ENCODE results near the gene TFB2M. TPM values are rescaled to one million over a fixed set of nuclear protein-coding genes. Genes with fewer than 3 reads are reported as not detected.
"Not testable (repeated sequence)": the region's sequence is repeated elsewhere in the genome, so short reads cannot be mapped to it uniquely, and the experiment has no call there.

Gene TFB2M
- polyA plus RNA-seq, 1 donor (not counting 4 experiments of a cell fraction or from before 2014, with no cell fraction given), result 28.6 TPM

- H3K27me3 ChIP-seq (ENCODE audit: control insufficient read depth, extremely low read depth, insufficient read depth, low read length), result no peaks in the 10 kb centered on the region
- H3K79me2 ChIP-seq (ENCODE audit: control insufficient read depth, insufficient read depth, low read length), result peaks cover 11% of the 10 kb centered on the region
- no peaks in the 10 kb centered on the region for H3K9me3 ChIP-seq (ENCODE audit: control insufficient read depth, low read depth, low read length)
- H3K4me2 ChIP-seq (ENCODE audit: control insufficient read depth, extremely low read depth, insufficient read depth, low read depth, low read length), result no peak overlapping the region
- no peaks in the 10 kb centered on the region for H3K9me1 ChIP-seq (ENCODE audit: control insufficient read depth, extremely low read depth, insufficient read depth, low read length)
- peaks cover 13% of the 10 kb centered on the region for H3K4me1 ChIP-seq (ENCODE audit: control insufficient read depth, extremely low read depth, insufficient read depth, low read length)
- H3K9ac ChIP-seq (ENCODE audit: control insufficient read depth, extremely low read depth, insufficient read depth, low read length), result no peak overlapping the region
- FAIRE-seq (no peak), DNase-seq (ENCODE audit: low read depth, low spot score) (no peak)
- dilution Hi-C loops (cut with MboI; ENCODE audit: extremely low pct_ligation_motif_present, low sequenced_read_pairs), result no loop called here
- H3K36me3 ChIP-seq (ENCODE audit: control insufficient read depth in 2 of 2, extremely low read depth in 1 of 2, insufficient read depth in 2 of 2, low read length in 2 of 2), result no peaks in the 10 kb centered on the region
- no peak overlapping the region for H3K4me3 ChIP-seq (ENCODE audit: control insufficient read depth in 2 of 3, extremely low read depth in 1 of 3, insufficient read depth in 2 of 3, low read depth in 1 of 3, low read length in 3 of 3)
- H3K27ac ChIP-seq (ENCODE audit: control insufficient read depth, insufficient read depth, low read length), result no peak overlapping the region
- TF ChIP-seq EZH2 (IDR thresholded peaks at IDR 0.05; ENCODE audit: low read length) (no peak), CTCF (optimal IDR thresholded peaks at IDR 0.05 in 1 of 3, IDR thresholded peaks at IDR 0.05 in 1 of 3, conservative IDR thresholded peaks at IDR 0.05 in 1 of 3; ENCODE audit: extremely low read depth in 1 of 3, insufficient read depth in 2 of 3, low read length in 3 of 3) (no peak)
- no peaks in the 10 kb centered on the region for H4K20me1 ChIP-seq (ENCODE audit: control insufficient read depth, extremely low read depth, insufficient read depth, low read length)
- no peak overlapping the region for H2AFZ ChIP-seq (ENCODE audit: control insufficient read depth, low read length)
Observed at GRCh38 chr1:246607462-246607861, 41.4 kb upstream of the TFB2M start.

GRCh38 chr1:246605231-246605630 is 39.2 kb upstream of the TFB2M start:
- H3K27ac ChIP-seq (ENCODE audit: control insufficient read depth, insufficient read depth, low read length); H3K36me3 ChIP-seq (ENCODE audit: control insufficient read depth in 2 of 2, extremely low read depth in 1 of 2, insufficient read depth in 2 of 2, low read length in 2 of 2); DNase-seq (ENCODE audit: low read depth, low spot score); H4K20me1 ChIP-seq (ENCODE audit: control insufficient read depth, extremely low read depth, insufficient read depth, low read length); FAIRE-seq; H3K4me2 ChIP-seq (ENCODE audit: control insufficient read depth, extremely low read depth, insufficient read depth, low read depth, low read length); H3K9ac ChIP-seq (ENCODE audit: control insufficient read depth, extremely low read depth, insufficient read depth, low read length); H3K9me3 ChIP-seq (ENCODE audit: control insufficient read depth, low read depth, low read length); H2AFZ ChIP-seq (ENCODE audit: control insufficient read depth, low read length); H3K79me2 ChIP-seq (ENCODE audit: control insufficient read depth, insufficient read depth, low read length); H3K4me3 ChIP-seq (ENCODE audit: control insufficient read depth in 2 of 3, extremely low read depth in 1 of 3, insufficient read depth in 2 of 3, low read depth in 1 of 3, low read length in 3 of 3); H3K9me1 ChIP-seq (ENCODE audit: control insufficient read depth, extremely low read depth, insufficient read depth, low read length); H3K27me3 ChIP-seq (ENCODE audit: control insufficient read depth, extremely low read depth, insufficient read depth, low read length); dilution Hi-C loops (cut with MboI; ENCODE audit: extremely low pct_ligation_motif_present, low sequenced_read_pairs): not testable (repeated sequence)
- H3K4me1 ChIP-seq (ENCODE audit: control insufficient read depth, extremely low read depth, insufficient read depth, low read length), result peaks cover 13% of the 10 kb centered on the region

- peaks cover 6% of the 10 kb centered on the region for H3K4me1 ChIP-seq (ENCODE audit: control insufficient read depth, extremely low read depth, insufficient read depth, low read length)
- TF ChIP-seq CTCF (optimal IDR thresholded peaks at IDR 0.05 in 1 of 3, IDR thresholded peaks at IDR 0.05 in 1 of 3, conservative IDR thresholded peaks at IDR 0.05 in 1 of 3; ENCODE audit: extremely low read depth in 1 of 3, insufficient read depth in 2 of 3, low read length in 3 of 3), result no peak
- TF ChIP-seq EZH2 (IDR thresholded peaks at IDR 0.05; ENCODE audit: low read length), result no peak
- dilution Hi-C loops (cut with MboI; ENCODE audit: extremely low pct_ligation_motif_present, low sequenced_read_pairs), result no loop called here
- H3K4me2 ChIP-seq (ENCODE audit: control insufficient read depth, extremely low read depth, insufficient read depth, low read depth, low read length), result no peak overlapping the region
- H3K36me3 ChIP-seq (ENCODE audit: control insufficient read depth in 2 of 2, extremely low read depth in 1 of 2, insufficient read depth in 2 of 2, low read length in 2 of 2), result no peaks in the 10 kb centered on the region
- no peaks in the 10 kb centered on the region for H3K27me3 ChIP-seq (ENCODE audit: control insufficient read depth, extremely low read depth, insufficient read depth, low read length)
- no peaks in the 10 kb centered on the region for H3K9me1 ChIP-seq (ENCODE audit: control insufficient read depth, extremely low read depth, insufficient read depth, low read length)
- H3K4me3 ChIP-seq (ENCODE audit: control insufficient read depth in 2 of 3, extremely low read depth in 1 of 3, insufficient read depth in 2 of 3, low read depth in 1 of 3, low read length in 3 of 3), result no peak overlapping the region
- H3K79me2 ChIP-seq (ENCODE audit: control insufficient read depth, insufficient read depth, low read length), result peaks cover 13% of the 10 kb centered on the region
- H4K20me1 ChIP-seq (ENCODE audit: control insufficient read depth, extremely low read depth, insufficient read depth, low read length), result no peaks in the 10 kb centered on the region
- H2AFZ ChIP-seq (ENCODE audit: control insufficient read depth, low read length), result no peak overlapping the region
- H3K9ac ChIP-seq (ENCODE audit: control insufficient read depth, extremely low read depth, insufficient read depth, low read length), result no peak overlapping the region
- no peak for DNase-seq (ENCODE audit: low read depth, low spot score)
- no peak for FAIRE-seq
- no peaks in the 10 kb centered on the region for H3K9me3 ChIP-seq (ENCODE audit: control insufficient read depth, low read depth, low read length)
- no peak overlapping the region for H3K27ac ChIP-seq (ENCODE audit: control insufficient read depth, insufficient read depth, low read length)
Observed at GRCh38 chr1:246602194-246602593, 36.1 kb upstream of the TFB2M start.
